ENCODE results near the gene TRPM5. TPM values are rescaled to one million over a fixed set of nuclear protein-coding genes. Genes with fewer than 3 reads are reported as not detected.
A peak's percentile ranks its signal among the peaks of the same experiment; 100 is the strongest.

TRPM5 gene
- polyA plus RNA-seq, 1 donor (not counting 4 experiments of a cell fraction or from before 2014, with no cell fraction given): not detected

DNA sequence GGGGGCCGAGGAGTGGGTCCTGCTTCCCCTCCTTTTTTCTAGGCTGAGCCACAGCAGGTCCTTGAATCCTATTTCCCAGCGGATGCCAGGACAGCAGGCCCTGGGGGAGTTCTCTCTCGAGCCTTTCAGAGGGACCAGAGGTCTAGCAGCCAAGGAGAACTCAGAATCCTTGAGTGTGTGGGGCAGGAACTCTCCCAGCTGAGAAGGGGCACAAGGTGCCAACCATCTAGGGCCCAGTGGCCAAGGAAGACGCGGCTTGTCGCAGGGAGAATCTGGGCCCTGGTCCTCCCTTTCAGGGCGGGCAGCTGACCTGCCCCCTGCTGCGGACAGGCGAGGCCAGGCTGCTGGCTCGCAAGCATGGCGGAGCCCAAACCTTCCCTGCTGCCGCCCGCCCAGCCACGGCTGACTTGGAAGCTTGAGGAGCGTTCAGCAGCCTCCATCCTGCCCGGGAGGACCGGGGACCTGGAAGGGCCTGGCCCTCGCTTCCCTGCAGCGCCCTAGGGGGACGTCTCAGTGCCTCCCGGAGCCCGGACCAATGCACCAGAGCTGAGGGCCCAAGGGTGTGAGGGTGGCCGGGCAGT is 44.7 kb downstream of the TRPM5 start:
- dilution Hi-C loops (cut with MboI; ENCODE audit: extremely low pct_ligation_motif_present, low sequenced_read_pairs): no loop called here
- Histone ChIP-seq H3K4me3 (ENCODE audit: control insufficient read depth in 2 of 3, extremely low read depth in 1 of 3, insufficient read depth in 2 of 3, low read depth in 1 of 3, low read length in 3 of 3) (peak overlapping the region; percentile 80 to 99 (median 81)), H3K27me3 (ENCODE audit: control insufficient read depth, extremely low read depth, insufficient read depth, low read length) (no peaks in the 10 kb centered on the region), H3K36me3 (ENCODE audit: control insufficient read depth in 2 of 2, extremely low read depth in 1 of 2, insufficient read depth in 2 of 2, low read length in 2 of 2) (peaks cover 29 to 31% of the 10 kb centered on the region in 2 experiments), H2AFZ (ENCODE audit: control insufficient read depth, low read length) (no peak overlapping the region), H3K4me2 (ENCODE audit: control insufficient read depth, extremely low read depth, insufficient read depth, low read depth, low read length) (peak overlapping the region; percentile 94), H4K20me1 (ENCODE audit: control insufficient read depth, extremely low read depth, insufficient read depth, low read length) (peaks cover 2% of the 10 kb centered on the region), H3K9me1 (ENCODE audit: control insufficient read depth, extremely low read depth, insufficient read depth, low read length) (no peaks in the 10 kb centered on the region), H3K4me1 (ENCODE audit: control insufficient read depth, extremely low read depth, insufficient read depth, low read length) (peaks cover 19% of the 10 kb centered on the region), H3K79me2 (ENCODE audit: control insufficient read depth, insufficient read depth, low read length) (peaks cover 30% of the 10 kb centered on the region), H3K9ac (ENCODE audit: control insufficient read depth, extremely low read depth, insufficient read depth, low read length) (peak overlapping the region; percentile 87), H3K9me3 (ENCODE audit: control insufficient read depth, low read depth, low read length) (no peaks in the 10 kb centered on the region), H3K27ac (ENCODE audit: control insufficient read depth, insufficient read depth, low read length) (peak overlapping the region; percentile 80)
- FAIRE-seq (no peak), DNase-seq (ENCODE audit: low read depth, low spot score) (no peak)
- TF ChIP-seq, protein P1, sequence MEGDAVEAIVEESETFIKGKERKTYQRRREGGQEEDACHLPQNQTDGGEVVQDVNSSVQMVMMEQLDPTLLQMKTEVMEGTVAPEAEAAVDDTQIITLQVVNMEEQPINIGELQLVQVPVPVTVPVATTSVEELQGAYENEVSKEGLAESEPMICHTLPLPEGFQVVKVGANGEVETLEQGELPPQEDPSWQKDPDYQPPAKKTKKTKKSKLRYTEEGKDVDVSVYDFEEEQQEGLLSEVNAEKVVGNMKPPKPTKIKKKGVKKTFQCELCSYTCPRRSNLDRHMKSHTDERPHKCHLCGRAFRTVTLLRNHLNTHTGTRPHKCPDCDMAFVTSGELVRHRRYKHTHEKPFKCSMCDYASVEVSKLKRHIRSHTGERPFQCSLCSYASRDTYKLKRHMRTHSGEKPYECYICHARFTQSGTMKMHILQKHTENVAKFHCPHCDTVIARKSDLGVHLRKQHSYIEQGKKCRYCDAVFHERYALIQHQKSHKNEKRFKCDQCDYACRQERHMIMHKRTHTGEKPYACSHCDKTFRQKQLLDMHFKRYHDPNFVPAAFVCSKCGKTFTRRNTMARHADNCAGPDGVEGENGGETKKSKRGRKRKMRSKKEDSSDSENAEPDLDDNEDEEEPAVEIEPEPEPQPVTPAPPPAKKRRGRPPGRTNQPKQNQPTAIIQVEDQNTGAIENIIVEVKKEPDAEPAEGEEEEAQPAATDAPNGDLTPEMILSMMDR (optimal IDR thresholded peaks at IDR 0.05 in 1 of 3, IDR thresholded peaks at IDR 0.05 in 1 of 3, conservative IDR thresholded peaks at IDR 0.05 in 1 of 3; ENCODE audit: extremely low read depth in 1 of 3, insufficient read depth in 2 of 3, low read length in 3 of 3): no peak
- no peak for TF ChIP-seq EZH2 (IDR thresholded peaks at IDR 0.05; ENCODE audit: low read length)

DNA sequence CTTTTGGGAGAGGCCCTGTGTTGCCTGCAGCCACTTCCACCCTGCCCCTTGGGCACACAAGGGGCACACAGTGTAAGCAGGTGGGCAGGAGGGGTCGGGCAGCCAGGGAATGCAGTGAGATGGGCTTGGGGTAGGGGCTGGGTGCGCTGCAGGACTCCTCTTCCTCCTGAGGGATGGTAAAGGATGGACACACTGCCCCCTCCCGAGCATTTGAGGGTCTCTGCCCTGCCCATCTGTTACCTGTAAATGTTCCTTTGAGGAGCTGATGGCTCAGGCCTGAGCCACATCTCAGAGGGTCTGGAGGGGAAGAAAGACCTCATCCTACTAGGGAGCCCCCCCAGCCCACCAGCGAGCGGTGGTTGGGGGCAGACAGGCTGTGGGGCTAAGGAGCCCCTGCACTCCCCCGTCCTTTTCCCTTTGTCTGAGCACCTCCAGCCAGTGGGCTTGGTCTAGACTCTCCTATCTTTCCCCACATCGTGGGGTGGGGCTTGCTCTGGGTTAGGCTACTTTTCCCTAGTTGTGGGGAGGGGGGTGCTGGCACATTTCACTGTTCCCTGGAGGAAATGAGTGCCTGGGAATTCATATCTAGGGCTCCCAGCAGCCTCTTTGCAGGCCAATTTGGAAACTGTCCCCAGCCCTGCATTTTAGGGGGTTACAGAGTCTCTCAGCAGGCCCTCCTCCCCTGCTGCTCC is 45.5 kb downstream of the TRPM5 start:
- Histone ChIP-seq H3K79me2 (ENCODE audit: control insufficient read depth, insufficient read depth, low read length) (peaks cover 37% of the 10 kb centered on the region), H3K4me2 (ENCODE audit: control insufficient read depth, extremely low read depth, insufficient read depth, low read depth, low read length) (peak overlapping the region; percentile 94), H4K20me1 (ENCODE audit: control insufficient read depth, extremely low read depth, insufficient read depth, low read length) (peaks cover 2% of the 10 kb centered on the region), H3K27ac (ENCODE audit: control insufficient read depth, insufficient read depth, low read length) (peak overlapping the region; percentile 80), H3K9ac (ENCODE audit: control insufficient read depth, extremely low read depth, insufficient read depth, low read length) (peak overlapping the region; percentile 87), H3K9me1 (ENCODE audit: control insufficient read depth, extremely low read depth, insufficient read depth, low read length) (no peaks in the 10 kb centered on the region), H3K36me3 (ENCODE audit: control insufficient read depth in 2 of 2, extremely low read depth in 1 of 2, insufficient read depth in 2 of 2, low read length in 2 of 2) (peaks cover 35 to 38% of the 10 kb centered on the region in 2 experiments), H2AFZ (ENCODE audit: control insufficient read depth, low read length) (no peak overlapping the region), H3K4me1 (ENCODE audit: control insufficient read depth, extremely low read depth, insufficient read depth, low read length) (peaks cover 19% of the 10 kb centered on the region), H3K9me3 (ENCODE audit: control insufficient read depth, low read depth, low read length) (no peaks in the 10 kb centered on the region), H3K27me3 (ENCODE audit: control insufficient read depth, extremely low read depth, insufficient read depth, low read length) (no peaks in the 10 kb centered on the region), H3K4me3 (ENCODE audit: control insufficient read depth in 2 of 3, extremely low read depth in 1 of 3, insufficient read depth in 2 of 3, low read depth in 1 of 3, low read length in 3 of 3) (peak overlapping the region in 2 of 3 experiments; percentile 80 to 81)
- no peak for TF ChIP-seq EZH2 (IDR thresholded peaks at IDR 0.05; ENCODE audit: low read length)
- TF ChIP-seq, protein P1 (optimal IDR thresholded peaks at IDR 0.05 in 1 of 3, IDR thresholded peaks at IDR 0.05 in 1 of 3, conservative IDR thresholded peaks at IDR 0.05 in 1 of 3; ENCODE audit: extremely low read depth in 1 of 3, insufficient read depth in 2 of 3, low read length in 3 of 3): no peak
- dilution Hi-C loops (cut with MboI; ENCODE audit: extremely low pct_ligation_motif_present, low sequenced_read_pairs): no loop called here
- FAIRE-seq: no peak
- DNase-seq (ENCODE audit: low read depth, low spot score): no peak
